ENCODE results near the gene TBC1D16. TPM values are rescaled to one million over a fixed set of nuclear protein-coding genes. Genes with fewer than 3 reads are reported as not detected.

TBC1D16 gene, protein sequence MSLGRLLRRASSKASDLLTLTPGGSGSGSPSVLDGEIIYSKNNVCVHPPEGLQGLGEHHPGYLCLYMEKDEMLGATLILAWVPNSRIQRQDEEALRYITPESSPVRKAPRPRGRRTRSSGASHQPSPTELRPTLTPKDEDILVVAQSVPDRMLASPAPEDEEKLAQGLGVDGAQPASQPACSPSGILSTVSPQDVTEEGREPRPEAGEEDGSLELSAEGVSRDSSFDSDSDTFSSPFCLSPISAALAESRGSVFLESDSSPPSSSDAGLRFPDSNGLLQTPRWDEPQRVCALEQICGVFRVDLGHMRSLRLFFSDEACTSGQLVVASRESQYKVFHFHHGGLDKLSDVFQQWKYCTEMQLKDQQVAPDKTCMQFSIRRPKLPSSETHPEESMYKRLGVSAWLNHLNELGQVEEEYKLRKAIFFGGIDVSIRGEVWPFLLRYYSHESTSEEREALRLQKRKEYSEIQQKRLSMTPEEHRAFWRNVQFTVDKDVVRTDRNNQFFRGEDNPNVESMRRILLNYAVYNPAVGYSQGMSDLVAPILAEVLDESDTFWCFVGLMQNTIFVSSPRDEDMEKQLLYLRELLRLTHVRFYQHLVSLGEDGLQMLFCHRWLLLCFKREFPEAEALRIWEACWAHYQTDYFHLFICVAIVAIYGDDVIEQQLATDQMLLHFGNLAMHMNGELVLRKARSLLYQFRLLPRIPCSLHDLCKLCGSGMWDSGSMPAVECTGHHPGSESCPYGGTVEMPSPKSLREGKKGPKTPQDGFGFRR
- total RNA-seq: 23.7 and 33.2 TPM in 2 replicates

DNA sequence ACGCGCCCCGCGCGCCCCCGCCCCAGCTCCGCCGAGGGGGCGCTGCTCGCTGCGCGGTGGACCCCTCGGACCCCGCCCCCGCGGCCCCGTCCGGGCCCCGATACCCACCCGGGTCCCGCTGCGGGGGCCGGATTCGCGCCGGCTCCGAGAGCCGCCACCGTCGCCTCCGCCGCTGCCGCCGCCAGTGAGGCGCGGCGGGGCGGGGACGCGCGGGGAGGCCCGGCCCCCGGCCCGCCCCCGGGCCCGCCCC, at the start of gene TBC1D16:
TSS of gene TBC1D16 (minus strand) at position 186 of the 250 bp plus-strand sequence. CDS start 22,325 bp downstream, outside the sequence.
- no peaks in the 10 kb centered on the region for H3K27me3 ChIP-seq (ENCODE audit: control insufficient read depth, insufficient read depth, low read length)
- H3K4me3 ChIP-seq (ENCODE audit: low read depth, low read length): peak within 1 kb of the TSS; percentile 85
- DNase-seq (ENCODE audit: low read depth): no peak
- H3K36me3 ChIP-seq (ENCODE audit: control insufficient read depth, insufficient read depth, low read length): no peaks in the 10 kb centered on the region
- no peak for FAIRE-seq
- TF ChIP-seq, protein P1, sequence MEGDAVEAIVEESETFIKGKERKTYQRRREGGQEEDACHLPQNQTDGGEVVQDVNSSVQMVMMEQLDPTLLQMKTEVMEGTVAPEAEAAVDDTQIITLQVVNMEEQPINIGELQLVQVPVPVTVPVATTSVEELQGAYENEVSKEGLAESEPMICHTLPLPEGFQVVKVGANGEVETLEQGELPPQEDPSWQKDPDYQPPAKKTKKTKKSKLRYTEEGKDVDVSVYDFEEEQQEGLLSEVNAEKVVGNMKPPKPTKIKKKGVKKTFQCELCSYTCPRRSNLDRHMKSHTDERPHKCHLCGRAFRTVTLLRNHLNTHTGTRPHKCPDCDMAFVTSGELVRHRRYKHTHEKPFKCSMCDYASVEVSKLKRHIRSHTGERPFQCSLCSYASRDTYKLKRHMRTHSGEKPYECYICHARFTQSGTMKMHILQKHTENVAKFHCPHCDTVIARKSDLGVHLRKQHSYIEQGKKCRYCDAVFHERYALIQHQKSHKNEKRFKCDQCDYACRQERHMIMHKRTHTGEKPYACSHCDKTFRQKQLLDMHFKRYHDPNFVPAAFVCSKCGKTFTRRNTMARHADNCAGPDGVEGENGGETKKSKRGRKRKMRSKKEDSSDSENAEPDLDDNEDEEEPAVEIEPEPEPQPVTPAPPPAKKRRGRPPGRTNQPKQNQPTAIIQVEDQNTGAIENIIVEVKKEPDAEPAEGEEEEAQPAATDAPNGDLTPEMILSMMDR (IDR thresholded peaks at IDR 0.05; ENCODE audit: insufficient read depth, low read length, severe bottlenecking): no peak

DNA sequence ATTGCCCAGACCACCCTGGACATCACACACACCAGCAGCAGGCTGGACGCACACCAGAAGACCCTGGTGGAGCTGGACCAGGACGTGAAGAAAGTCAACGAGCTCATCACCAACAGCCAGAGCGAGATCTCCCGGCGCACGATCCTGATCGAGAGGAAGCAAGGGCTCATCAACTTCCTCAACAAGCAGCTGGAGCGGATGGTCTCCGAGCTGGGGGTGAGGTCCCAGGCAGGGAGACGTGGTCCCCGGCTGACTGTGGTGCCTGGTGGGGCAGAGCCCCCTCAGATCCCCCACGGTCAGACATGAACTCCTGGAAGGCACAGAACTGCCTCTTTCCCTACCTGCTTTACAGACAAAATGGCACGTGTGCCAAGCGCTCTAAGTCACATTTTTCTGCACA, 49.1 kb upstream of the TBC1D16 start:
- Histone ChIP-seq H3K36me3 (ENCODE audit: control insufficient read depth, insufficient read depth, low read length) (no peaks in the 10 kb centered on the region), H3K27me3 (ENCODE audit: control insufficient read depth, insufficient read depth, low read length) (no peaks in the 10 kb centered on the region), H3K4me3 (ENCODE audit: low read depth, low read length) (no peak overlapping the region)
- DNase-seq (ENCODE audit: low read depth): no peak
- FAIRE-seq: peak; percentile 47
- TF ChIP-seq, protein P1 (IDR thresholded peaks at IDR 0.05; ENCODE audit: insufficient read depth, low read length, severe bottlenecking): no peak

DNA sequence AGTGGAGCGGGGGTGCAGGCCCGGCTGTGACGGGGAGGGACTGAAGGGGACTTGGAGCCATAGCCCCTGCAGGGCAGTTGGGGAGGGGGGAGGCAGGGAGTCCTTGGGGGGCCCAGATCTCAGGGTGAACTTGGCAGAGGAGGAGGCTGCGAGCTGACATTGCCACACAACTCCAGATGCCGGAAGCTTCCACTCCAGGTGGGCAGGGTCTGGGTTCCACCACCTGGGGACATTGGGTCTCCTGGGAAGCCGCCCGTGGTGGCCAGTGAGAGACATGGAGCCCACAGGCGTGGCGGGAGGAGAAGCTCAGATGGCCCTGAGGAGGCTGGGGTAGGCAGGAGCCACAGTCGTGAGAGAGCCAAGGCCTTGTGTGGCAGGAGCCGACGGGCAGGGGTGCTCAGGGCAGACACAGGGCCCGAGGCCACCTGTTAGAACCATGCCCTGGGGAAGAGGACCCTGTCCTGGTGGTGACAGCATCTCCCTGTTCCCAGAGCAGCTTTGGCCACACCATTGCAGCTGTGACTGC, 47.5 kb upstream of the TBC1D16 start:
- DNase-seq (ENCODE audit: low read depth) (no peak), FAIRE-seq (no peak)
- TF ChIP-seq, protein P1 (IDR thresholded peaks at IDR 0.05; ENCODE audit: insufficient read depth, low read length, severe bottlenecking): no peak
- H3K27me3 ChIP-seq (ENCODE audit: control insufficient read depth, insufficient read depth, low read length): no peaks in the 10 kb centered on the region
- H3K36me3 ChIP-seq (ENCODE audit: control insufficient read depth, insufficient read depth, low read length): no peaks in the 10 kb centered on the region
- no peak overlapping the region for H3K4me3 ChIP-seq (ENCODE audit: low read depth, low read length)

DNA sequence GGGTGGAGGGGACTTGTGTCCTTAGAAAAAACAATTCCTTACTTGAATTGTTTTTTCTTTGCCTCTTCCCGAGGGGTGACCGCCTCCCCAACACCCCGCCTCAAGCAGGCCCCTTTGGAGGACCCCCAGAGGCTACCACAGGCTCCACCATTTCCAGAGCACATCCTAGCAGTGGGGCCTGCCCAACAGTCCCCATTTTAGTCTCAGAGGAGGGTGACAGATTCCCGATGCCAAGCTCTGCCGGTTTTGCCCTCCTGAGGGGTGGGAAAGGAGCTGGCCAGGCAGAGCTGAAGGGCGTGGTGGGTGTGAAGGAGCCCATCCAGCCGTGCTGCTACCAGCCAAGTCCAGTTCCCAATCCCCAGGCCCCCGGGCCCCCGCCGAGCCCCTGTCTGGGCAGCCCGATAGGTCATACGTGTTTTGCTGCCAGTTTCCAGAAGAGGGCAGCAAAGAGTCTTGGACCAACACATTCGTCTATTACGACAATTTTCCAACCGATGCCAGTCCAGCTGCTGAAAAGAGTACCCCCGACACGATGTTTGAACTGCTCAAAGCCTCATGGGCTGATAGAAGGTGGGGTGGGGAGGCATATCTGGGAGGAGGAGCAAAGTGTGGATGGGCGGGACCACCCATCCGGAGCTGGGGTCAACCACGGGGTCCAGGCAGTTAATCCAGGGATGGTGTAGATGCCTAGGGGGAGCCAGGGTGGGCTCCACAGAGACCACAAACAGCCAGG, 46.9 kb upstream of the TBC1D16 start:
- H3K36me3 ChIP-seq (ENCODE audit: control insufficient read depth, insufficient read depth, low read length): no peaks in the 10 kb centered on the region
- DNase-seq (ENCODE audit: low read depth) (peak; percentile 61), FAIRE-seq (no peak)
- no peak overlapping the region for H3K4me3 ChIP-seq (ENCODE audit: low read depth, low read length)
- TF ChIP-seq, protein P1 (IDR thresholded peaks at IDR 0.05; ENCODE audit: insufficient read depth, low read length, severe bottlenecking): peak; percentile 81
- H3K27me3 ChIP-seq (ENCODE audit: control insufficient read depth, insufficient read depth, low read length): no peaks in the 10 kb centered on the region

DNA sequence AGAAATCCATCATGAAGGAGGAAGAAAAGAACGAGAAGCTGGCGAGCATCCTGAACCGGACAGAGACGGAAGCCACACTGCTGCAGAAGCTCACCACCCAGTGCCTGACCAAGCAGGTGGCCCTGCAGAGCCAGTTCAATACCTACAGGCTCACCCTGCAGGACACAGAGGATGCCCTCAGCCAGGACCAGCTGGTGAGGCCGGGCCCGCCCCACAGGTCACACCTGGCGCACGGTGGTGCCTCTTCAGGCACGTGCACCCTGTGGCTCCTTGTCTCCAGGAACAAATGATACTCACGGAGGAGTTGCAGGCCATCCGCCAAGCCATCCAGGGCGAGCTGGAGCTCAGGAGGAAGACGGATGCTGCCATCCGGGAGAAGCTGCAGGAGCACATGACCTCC, 45.9 kb upstream of the TBC1D16 start:
- H3K36me3 ChIP-seq (ENCODE audit: control insufficient read depth, insufficient read depth, low read length): no peaks in the 10 kb centered on the region
- DNase-seq (ENCODE audit: low read depth) (no peak), FAIRE-seq (no peak)
- H3K27me3 ChIP-seq (ENCODE audit: control insufficient read depth, insufficient read depth, low read length): no peaks in the 10 kb centered on the region
- H3K4me3 ChIP-seq (ENCODE audit: low read depth, low read length): no peak overlapping the region
- TF ChIP-seq, protein P1 (IDR thresholded peaks at IDR 0.05; ENCODE audit: insufficient read depth, low read length, severe bottlenecking): no peak

Measured in bronchial epithelial cell (primary cell).